Myocyte (in vitro differentiated cells): ENCODE data around the gene RBM33. TPM values are rescaled to one million over a fixed set of nuclear protein-coding genes. Genes with fewer than 3 reads are reported as not detected.

ENCODE experiments used
- DNase-seq: peaks from one replicate; pipeline ENCODE4 v3.0.0-alpha.2; 2012; ENCODE audit warnings: low read depth
- total RNA-seq: library from RNA; depleted of rRNA; stranded (reverse); fragments of >200 nt; gene quantifications from 2 replicates; pipeline ENCODE4 v1.2.3, GENCODE V29; 2014

RBM33 gene
- total RNA-seq, 1 donor from 2014 or later, result 29.4 TPM

- DNase-seq, result no peak
Observed at GRCh38 chr7:155806096-155806871, 161.8 kb downstream of the RBM33 start.

- DNase-seq, result no peak
Observed at GRCh38 chr7:155807065-155807671, 162.7 kb downstream of the RBM33 start.

GRCh38 chr7:155807789-155808548 lies 163.5 kb downstream of the RBM33 start:
- no peak for DNase-seq

- DNase-seq, result no peak
Observed at GRCh38 chr7:155808549-155809331, 164.3 kb downstream of the RBM33 start.

- no peak for DNase-seq
Observed at GRCh38 chr7:155809332-155809946, 165.0 kb downstream of the RBM33 start.

GRCh38 chr7:155809947-155810769 lies 165.7 kb downstream of the RBM33 start:
- DNase-seq, result no peak

GRCh38 chr7:155810770-155811559 lies 166.5 kb downstream of the RBM33 start:
- DNase-seq, result no peak

GRCh38 chr7:155811560-155811894 lies 167.1 kb downstream of the RBM33 start:
- no peak for DNase-seq

GRCh38 chr7:155811895-155812761 lies 167.7 kb downstream of the RBM33 start, which contains the start of gene SHH:
Gene SHH (minus strand): TSS chr7:155812463. CDS start chr7:155812122, 341 bp downstream.
- no peak for DNase-seq

- no peak for DNase-seq
Observed at GRCh38 chr7:155813125-155813524, 168.7 kb downstream of the RBM33 start.

- DNase-seq, result no peak
Observed at GRCh38 chr7:155813546-155814315, 169.3 kb downstream of the RBM33 start.

- no peak for DNase-seq
Observed at GRCh38 chr7:155814316-155815276, 170.1 kb downstream of the RBM33 start.

- DNase-seq, result peak; percentile 67
Observed at GRCh38 chr7:155815332-155816191, 171.1 kb downstream of the RBM33 start.

GRCh38 chr7:155816192-155816508 lies 171.7 kb downstream of the RBM33 start:
- no peak for DNase-seq

GRCh38 chr7:155816996-155817395 lies 172.5 kb downstream of the RBM33 start:
- DNase-seq, result no peak
